ENCODE data around the gene EPHA10. TPM values are rescaled to one million over a fixed set of nuclear protein-coding genes. Genes with fewer than 3 reads are reported as not detected.
"Not testable (repeated sequence)": the region's sequence is repeated elsewhere in the genome, so short reads cannot be mapped to it uniquely, and the experiment has no call there.

EPHA10 gene
- polyA plus RNA-seq, 1 experiment: 0.04 TPM

DNA sequence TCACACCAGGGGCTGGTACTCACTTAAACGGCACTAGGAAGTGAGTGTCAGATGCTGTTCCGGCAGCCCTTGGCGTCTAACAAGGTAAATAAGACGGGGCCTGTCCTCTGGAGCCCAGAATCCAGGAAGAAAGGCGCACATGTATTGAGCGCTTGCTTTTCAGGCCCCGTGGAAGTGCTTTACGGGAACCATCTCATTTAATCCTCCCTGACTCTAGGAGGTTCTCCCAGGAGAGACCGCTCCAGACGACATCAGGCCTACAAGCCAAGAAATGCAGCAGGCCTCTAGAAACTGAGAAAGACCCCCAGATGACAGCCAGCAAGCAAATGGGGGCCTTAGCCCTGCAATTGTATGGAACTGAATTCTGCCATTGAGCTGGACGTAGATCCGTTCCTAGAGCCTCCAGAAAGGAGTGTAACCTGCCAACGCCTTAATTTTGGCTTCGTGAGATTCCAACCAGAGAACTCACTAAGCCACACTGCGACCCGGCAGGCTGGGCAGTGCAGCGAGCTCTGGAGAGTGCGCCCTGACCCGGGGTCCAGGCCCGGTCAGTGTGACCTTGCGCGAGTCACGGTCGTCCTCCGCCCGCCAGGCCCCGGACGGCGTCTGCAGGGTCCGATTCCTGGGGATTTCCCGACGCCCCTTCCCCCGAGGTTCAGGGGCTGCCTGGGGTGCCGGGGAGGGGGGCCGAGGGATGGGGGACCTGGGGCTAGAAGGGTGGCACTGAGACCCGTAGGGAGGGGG is 28.2 kb upstream of the EPHA10 start:
- TF ChIP-seq, protein P1, sequence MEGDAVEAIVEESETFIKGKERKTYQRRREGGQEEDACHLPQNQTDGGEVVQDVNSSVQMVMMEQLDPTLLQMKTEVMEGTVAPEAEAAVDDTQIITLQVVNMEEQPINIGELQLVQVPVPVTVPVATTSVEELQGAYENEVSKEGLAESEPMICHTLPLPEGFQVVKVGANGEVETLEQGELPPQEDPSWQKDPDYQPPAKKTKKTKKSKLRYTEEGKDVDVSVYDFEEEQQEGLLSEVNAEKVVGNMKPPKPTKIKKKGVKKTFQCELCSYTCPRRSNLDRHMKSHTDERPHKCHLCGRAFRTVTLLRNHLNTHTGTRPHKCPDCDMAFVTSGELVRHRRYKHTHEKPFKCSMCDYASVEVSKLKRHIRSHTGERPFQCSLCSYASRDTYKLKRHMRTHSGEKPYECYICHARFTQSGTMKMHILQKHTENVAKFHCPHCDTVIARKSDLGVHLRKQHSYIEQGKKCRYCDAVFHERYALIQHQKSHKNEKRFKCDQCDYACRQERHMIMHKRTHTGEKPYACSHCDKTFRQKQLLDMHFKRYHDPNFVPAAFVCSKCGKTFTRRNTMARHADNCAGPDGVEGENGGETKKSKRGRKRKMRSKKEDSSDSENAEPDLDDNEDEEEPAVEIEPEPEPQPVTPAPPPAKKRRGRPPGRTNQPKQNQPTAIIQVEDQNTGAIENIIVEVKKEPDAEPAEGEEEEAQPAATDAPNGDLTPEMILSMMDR (IDR thresholded peaks at IDR 0.05; ENCODE audit: insufficient read depth, low read depth, low read length): no peak
- ChIA-PET CTCF (no interaction called here), POLR2A (no interaction called here)
- DNase-seq (ENCODE audit: low read depth): no peak
- Histone ChIP-seq H3K4me3 (ENCODE audit: low read depth, low read length) (peak overlapping the region; percentile 50), H3K36me3 (ENCODE audit: control insufficient read depth, insufficient read depth, low read length) (no peaks in the 10 kb centered on the region), H3K27me3 (ENCODE audit: control insufficient read depth, insufficient read depth, low read length) (peaks cover 12% of the 10 kb centered on the region)

- TF ChIP-seq, protein P1 (IDR thresholded peaks at IDR 0.05; ENCODE audit: insufficient read depth, low read depth, low read length): no peak
- H3K27me3 ChIP-seq (ENCODE audit: control insufficient read depth, insufficient read depth, low read length): peaks cover 3% of the 10 kb centered on the region
- H3K4me3 ChIP-seq (ENCODE audit: low read depth, low read length): no peak overlapping the region
- CTCF ChIA-PET: no interaction called here
- H3K36me3 ChIP-seq (ENCODE audit: control insufficient read depth, insufficient read depth, low read length): no peaks in the 10 kb centered on the region
- DNase-seq (ENCODE audit: low read depth): no peak
- POLR2A ChIA-PET: no interaction called here
Observed at GRCh38 chr1:37782491-37782890, 17.6 kb upstream of the EPHA10 start.

- DNase-seq (ENCODE audit: low read depth): no peak
- TF ChIP-seq, protein P1 (IDR thresholded peaks at IDR 0.05; ENCODE audit: insufficient read depth, low read depth, low read length): no peak
- Histone ChIP-seq H3K4me3 (ENCODE audit: low read depth, low read length) (no peak overlapping the region), H3K36me3 (ENCODE audit: control insufficient read depth, insufficient read depth, low read length) (no peaks in the 10 kb centered on the region), H3K27me3 (ENCODE audit: control insufficient read depth, insufficient read depth, low read length) (peaks cover 4% of the 10 kb centered on the region)
- ChIA-PET POLR2A (no interaction called here), CTCF (interaction anchor here (0.6 kb wide), 1 partner anchor 12 kb away, joined by 3 read pairs; no protein-coding TSS in a partner anchor)
Observed at GRCh38 chr1:37778654-37779053, 13.7 kb upstream of the EPHA10 start.

DNA sequence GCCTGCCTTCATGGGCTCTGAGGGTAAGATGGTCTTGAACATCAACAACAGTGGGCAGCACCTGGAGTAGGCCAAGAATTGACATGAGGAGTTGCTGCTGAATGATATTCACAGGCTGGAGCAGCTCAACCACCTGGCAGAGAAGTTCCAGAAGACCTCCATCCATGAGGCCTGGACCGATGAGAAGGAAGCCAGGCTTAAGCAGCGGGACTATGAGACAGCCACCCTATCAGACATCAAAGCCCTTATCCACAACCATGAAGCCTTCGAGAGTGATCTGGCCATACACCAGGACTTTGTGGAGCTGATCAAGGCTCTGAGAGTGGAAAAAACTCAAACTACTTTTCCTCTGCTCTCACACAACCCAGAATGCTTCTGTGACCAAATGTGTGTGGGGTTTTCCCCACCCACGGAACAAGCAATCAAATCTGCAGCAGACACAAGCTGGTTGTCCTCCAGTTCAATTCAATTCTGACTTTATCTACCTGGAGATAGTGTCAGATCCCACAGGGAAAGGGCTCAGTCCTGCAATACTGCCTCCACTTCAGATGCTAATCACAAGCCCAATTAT is 12.1 kb upstream of the EPHA10 start:
- H3K36me3 ChIP-seq (ENCODE audit: control insufficient read depth, insufficient read depth, low read length): no peaks in the 10 kb centered on the region
- TF ChIP-seq, protein P1 (IDR thresholded peaks at IDR 0.05; ENCODE audit: insufficient read depth, low read depth, low read length): no peak
- DNase-seq (ENCODE audit: low read depth): no peak
- ChIA-PET CTCF (no interaction called here), POLR2A (no interaction called here)
- peaks cover 4% of the 10 kb centered on the region for H3K27me3 ChIP-seq (ENCODE audit: control insufficient read depth, insufficient read depth, low read length)
- no peak overlapping the region for H3K4me3 ChIP-seq (ENCODE audit: low read depth, low read length)

DNA sequence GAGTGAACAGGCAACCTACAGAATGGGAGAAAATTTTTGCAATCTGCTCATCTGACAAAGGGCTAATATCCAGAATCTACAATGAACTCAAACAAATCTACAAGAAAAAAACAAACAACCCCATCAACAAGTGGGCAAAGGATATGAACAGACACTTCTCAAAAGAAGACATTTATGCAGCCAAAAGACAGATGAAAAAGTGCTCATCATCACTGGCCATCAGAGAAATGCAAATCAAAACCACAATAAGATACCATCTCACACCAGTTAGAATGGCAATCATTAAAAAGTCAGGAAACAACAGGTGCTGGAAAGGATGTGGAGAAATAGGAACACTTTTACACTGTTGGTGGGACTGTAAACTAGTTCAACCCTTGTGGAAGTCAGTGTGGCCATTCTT is 6.5 kb upstream of the EPHA10 start:
- H3K27me3 ChIP-seq (ENCODE audit: control insufficient read depth, insufficient read depth, low read length); POLR2A ChIA-PET; DNase-seq (ENCODE audit: low read depth); H3K4me3 ChIP-seq (ENCODE audit: low read depth, low read length); CTCF ChIA-PET; H3K36me3 ChIP-seq (ENCODE audit: control insufficient read depth, insufficient read depth, low read length): not testable (repeated sequence)

- Histone ChIP-seq H3K27me3 (ENCODE audit: control insufficient read depth, insufficient read depth, low read length) (peaks cover 22% of the 10 kb centered on the region), H3K4me3 (ENCODE audit: low read depth, low read length) (no peak overlapping the region), H3K36me3 (ENCODE audit: control insufficient read depth, insufficient read depth, low read length) (no peaks in the 10 kb centered on the region)
- CTCF ChIA-PET: no interaction called here
- POLR2A ChIA-PET: no interaction called here
- TF ChIP-seq, protein P1 (IDR thresholded peaks at IDR 0.05; ENCODE audit: insufficient read depth, low read depth, low read length): no peak
- DNase-seq (ENCODE audit: low read depth): no peak
Observed at GRCh38 chr1:37767488-37767887, 2.6 kb upstream of the EPHA10 start.
